SK-N-SH (cell line): ENCODE measurements around the gene OAS1. TPM values are rescaled to one million over a fixed set of nuclear protein-coding genes. Genes with fewer than 3 reads are reported as not detected.

Experiments
- CTCF ChIA-PET: fragments of 300-600, 350-600 bp; formaldehyde crosslinking; extraction: SDS; loops from one replicate; lab custom pipeline; 2021; lab: Yijun Ruan, JAX
- POLR2A ChIA-PET: fragments of 350-600 bp; sonication (Branson Sonifier 250); formaldehyde crosslinking; extraction: SDS; loops from one replicate; lab custom pipeline; 2020; ENCODE audit warnings: antibody characterized with exemption, inconsistent platforms; lab: Yijun Ruan, JAX
- DNase-seq: peaks from one replicate; pipeline ENCODE4 v3.0.0; 2012
- H2AFZ ChIP-seq: fragments of 200-600 bp; sonication (generic); 2 replicates; pipeline ENCODE4 v1.8.1; 2016; ENCODE audit warnings: antibody characterized with exemption, mild to moderate bottlenecking, low read depth
- H3F3A ChIP-seq: fragments of 200-600 bp; sonication (generic); replicated peaks from 2 replicates; pipeline ENCODE3; 2016; ENCODE audit warnings: antibody characterized with exemption, mild to moderate bottlenecking; ENCODE audit not compliant: insufficient read depth
- H3K27ac ChIP-seq, 2 experiments: fragments of 200-500 bp in 1 of 2; fragments of 200-600 bp in 1 of 2; sonication (Bioruptor generic) in 1 of 2; sonication (generic), shearing (Covaris generic) in 1 of 2; 2 replicates each; pipeline versions ENCODE4 v1.5.1 to v1.6.1; 2014 to 2016; ENCODE audit warnings: low read depth in 2 of 2, inconsistent platforms in 1 of 2, low read length in 1 of 2, mild to moderate bottlenecking in 1 of 2, mixed read lengths in 1 of 2
- H3K27me3 ChIP-seq: fragments of 200-600 bp; sonication (generic), shearing (Covaris generic); 2 replicates; pipeline ENCODE4 v1.6.1; 2016; ENCODE audit warnings: mixed run types; ENCODE audit not compliant: insufficient read depth
- H3K36me3 ChIP-seq, 2 experiments: fragments of 200-500 bp in 1 of 2; fragments of 200-600 bp in 1 of 2; sonication (Bioruptor generic) in 1 of 2; sonication (generic) in 1 of 2; replicated peaks in 1 of 2; 2 replicates each; pipeline versions ENCODE3 to v1.5.1; 2014 to 2016; ENCODE audit warnings: low read length in 1 of 2, mild to moderate bottlenecking in 1 of 2; ENCODE audit not compliant: insufficient read depth in 2 of 2, control insufficient read depth in 1 of 2
- H3K4me1 ChIP-seq, 2 experiments: fragments of 200-500 bp in 1 of 2; fragments of 200-600 bp in 1 of 2; sonication (Bioruptor generic) in 1 of 2; sonication (generic), shearing (Covaris generic) in 1 of 2; 2 replicates each; pipeline versions ENCODE4 v1.5.1 to v1.6.1; 2014 to 2016; ENCODE audit warnings: low read depth in 1 of 2, low read length in 1 of 2, mixed run types in 1 of 2; ENCODE audit not compliant: insufficient read depth in 2 of 2, control insufficient read depth in 1 of 2
- H3K4me2 ChIP-seq: fragments of 200-600 bp; sonication (generic), shearing (Covaris generic); 2 replicates; pipeline ENCODE4 v1.6.1; 2017; ENCODE audit warnings: mixed run types
- H3K4me3 ChIP-seq, 2 experiments: fragments of 200-500 bp in 1 of 2; fragments of 200-600 bp in 1 of 2; sonication (Bioruptor generic) in 1 of 2; sonication (generic), shearing (Covaris generic) in 1 of 2; 2 replicates each; pipeline versions ENCODE4 v1.5.1 to v1.8.1; 2014 to 2016; ENCODE audit warnings: low read depth in 2 of 2, inconsistent platforms in 1 of 2, low read length in 1 of 2, mild to moderate bottlenecking in 1 of 2, mixed read lengths in 1 of 2, moderate library complexity in 1 of 2
- H3K79me2 ChIP-seq: fragments of 200-600 bp; sonication (generic); 2 replicates; pipeline ENCODE4 v1.8.1; 2017; ENCODE audit warnings: mild to moderate bottlenecking; ENCODE audit not compliant: insufficient read depth
- H3K9ac ChIP-seq: fragments of 200-600 bp; sonication (generic); 2 replicates; pipeline ENCODE4 v1.6.1; 2017; ENCODE audit warnings: mixed run types
- H3K9me2 ChIP-seq: fragments of 200-600 bp; sonication (generic); 2 replicates; pipeline ENCODE4 v1.6.1; 2017; ENCODE audit warnings: mixed run types
- H3K9me3 ChIP-seq: fragments of 200-600 bp; sonication (generic); 2 replicates; pipeline ENCODE4 v1.6.1; 2017; ENCODE audit warnings: mixed run types, mild to moderate bottlenecking, moderate library complexity
- H4K20me1 ChIP-seq: fragments of 200-600 bp; sonication (generic); 2 replicates; pipeline ENCODE4 v1.6.1; 2017; ENCODE audit warnings: mild to moderate bottlenecking, mixed run types; ENCODE audit not compliant: insufficient read depth
- EZH2phosphoT487 ChIP-seq: fragments of 200-600 bp; sonication (generic); IDR thresholded peaks from 2 replicates; pipeline ENCODE4 v1.6.1; 2017; ENCODE audit warnings: low read depth, mixed run types, mild to moderate bottlenecking, antibody characterized with exemption, moderate library complexity, borderline replicate concordance
- FOSL2 ChIP-seq: IDR thresholded peaks from 2 replicates; pipeline ENCODE4 v1.4.0; 2012; ENCODE audit warnings: low read depth, mild to moderate bottlenecking, moderate library complexity, borderline replicate concordance
- FOXJ3 ChIP-seq: sonication (generic); formaldehyde crosslinking; IDR thresholded peaks from 2 replicates; pipeline ENCODE4 v1.5.1; 2020; ENCODE audit warnings: mild to moderate bottlenecking, missing genetic modification reagents
- GABPA ChIP-seq: IDR thresholded peaks from 2 replicates; pipeline ENCODE4 v1.4.0; 2012; ENCODE audit warnings: low read depth, mild to moderate bottlenecking
- JUND ChIP-seq: IDR thresholded peaks from 2 replicates; pipeline ENCODE4 v1.4.0; 2012
- NFIC ChIP-seq: IDR thresholded peaks from 2 replicates; pipeline ENCODE4 v1.4.0; 2012; ENCODE audit warnings: borderline replicate concordance
- NRF1 ChIP-seq: IDR thresholded peaks from 2 replicates; pipeline ENCODE4 v1.6.1; 2012; ENCODE audit warnings: low read depth, mild to moderate bottlenecking, low read length
- PBX3 ChIP-seq: IDR thresholded peaks from 2 replicates; pipeline ENCODE4; 2012
- POLR2AphosphoS5 ChIP-seq: IDR thresholded peaks from 2 replicates; pipeline ENCODE4 v1.6.1; 2012; ENCODE audit warnings: low read depth, low read length
- RCOR1 ChIP-seq: fragments of 150-350 bp; IDR thresholded peaks from 2 replicates; pipeline ENCODE4 v1.6.1; 2017; ENCODE audit warnings: antibody characterized with exemption, low read length
- REST ChIP-seq: IDR thresholded peaks from 2 replicates; pipeline ENCODE4 v1.6.1; 2012; ENCODE audit warnings: mild to moderate bottlenecking, low read depth, low read length, moderate library complexity
- TAF1 ChIP-seq: IDR thresholded peaks from 2 replicates; pipeline ENCODE4 v1.6.1; 2012; ENCODE audit warnings: low read depth, mild to moderate bottlenecking, low read length, moderate library complexity, borderline replicate concordance
- USF1 ChIP-seq: IDR thresholded peaks from 2 replicates; pipeline ENCODE4 v1.4.0; 2012; ENCODE audit warnings: low read depth, borderline replicate concordance
- USF2 ChIP-seq: fragments of 150-350 bp; IDR thresholded peaks from 2 replicates; pipeline ENCODE4 v1.6.1; 2017; ENCODE audit warnings: antibody characterized with exemption, low read length, low read depth, borderline replicate concordance
- YY1 ChIP-seq: IDR thresholded peaks from 2 replicates; pipeline ENCODE4 v1.4.0; 2012; ENCODE audit warnings: low read depth, mild to moderate bottlenecking
- polyA plus RNA-seq, 3 experiments: library from polyadenylated mRNA; depleted of rRNA; stranded (reverse); fragments of >200 nt; gene quantifications; 2 replicates each; pipeline ENCODE4 v1.2.3, GENCODE V29; 2012

OAS1 gene
- polyA plus RNA-seq, 1 of the 3 experiments (the other 2 are of a cell fraction): 1.1 TPM

- no peaks in the 10 kb centered on the region for H3F3A ChIP-seq
- H3K4me2 ChIP-seq: no peak overlapping the region
- no peaks in the 10 kb centered on the region for H3K9me3 ChIP-seq
- ChIA-PET POLR2A (no interaction called here), CTCF (interaction anchor here (1.3 kb wide), 1 partner anchor 99 kb away, joined by 3 read pairs; no protein-coding TSS in a partner anchor)
- peak overlapping the region in 1 of 2 experiments; percentile 35; a peak in 2 of 4 replicates for H3K27ac ChIP-seq
- no peaks in the 10 kb centered on the region for H4K20me1 ChIP-seq
- no peaks in the 10 kb centered on the region for H3K36me3 ChIP-seq
- no peak for DNase-seq
- H3K79me2 ChIP-seq: no peaks in the 10 kb centered on the region
- H3K4me1 ChIP-seq: peaks cover 0 to 48% of the 10 kb centered on the region in 2 experiments; a peak in 2 of 4 replicates
- H3K27me3 ChIP-seq: no peaks in the 10 kb centered on the region
- H2AFZ ChIP-seq: no peak overlapping the region
- H3K9ac ChIP-seq: no peak overlapping the region
- no peak overlapping the region for H3K4me3 ChIP-seq
- TF ChIP-seq EZH2phosphoT487 (no peak), REST (no peak), POLR2AphosphoS5 (no peak), FOSL2 (no peak), FOXJ3 (CRISPR knock-in tag) (no peak), USF1 (no peak), TAF1 (no peak), PBX3 (no peak), USF2 (no peak), NRF1 (no peak), YY1 (no peak), GABPA (no peak), RCOR1 (no peak), JUND (no peak), NFIC (no peak)
- TF ChIP-seq, all 33 proteins: peak for 0
- no peaks in the 10 kb centered on the region for H3K9me2 ChIP-seq
Observed at GRCh38 chr12:112894128-112894527, 12.6 kb upstream of the OAS1 start.
